GM23338 (cell line): ENCODE measurements around the gene ATG2B. TPM values are rescaled to one million over a fixed set of nuclear protein-coding genes. Genes with fewer than 3 reads are reported as not detected.

Experiments used
- ATAC-seq: fragments of 200-7000 bp; cut with Tn5 transposase; 3 replicates; pipeline ENCODE4 v1.9.1; 2020
- DNase-seq: peaks from one replicate; pipeline ENCODE4 v3.0.0-alpha.2; 2015; ENCODE audit warnings: low spot score
- H2AFZ ChIP-seq: fragments of 200-600 bp; sonication (generic); 2 replicates; pipeline ENCODE4 v1.8.0; 2016; ENCODE audit warnings: antibody characterized with exemption, mild to moderate bottlenecking, moderate library complexity
- H3F3A ChIP-seq: fragments of 200-600 bp; sonication (generic); replicated peaks from 2 replicates; pipeline ENCODE4 v1.8.0; 2017; ENCODE audit warnings: antibody characterized with exemption, mixed run types, low read depth
- H3K27ac ChIP-seq: fragments of 200-600 bp; sonication (generic); 2 replicates; pipeline ENCODE4 v1.6.1; 2016; ENCODE audit warnings: low read depth
- H3K27me3 ChIP-seq: fragments of 200-600 bp; sonication (generic); 2 replicates; pipeline ENCODE4 v1.8.0; 2016; ENCODE audit warnings: mild to moderate bottlenecking, mixed run types, moderate library complexity; ENCODE audit not compliant: insufficient read depth
- H3K36me3 ChIP-seq: fragments of 200-600 bp; sonication (generic); 2 replicates; pipeline ENCODE4 v1.8.0; 2016; ENCODE audit warnings: mild to moderate bottlenecking; ENCODE audit not compliant: insufficient read depth
- H3K4me1 ChIP-seq: fragments of 200-600 bp; sonication (generic); 2 replicates; pipeline ENCODE4 v1.8.0; 2016; ENCODE audit warnings: mild to moderate bottlenecking, moderate library complexity; ENCODE audit not compliant: insufficient read depth
- H3K4me2 ChIP-seq: fragments of 200-600 bp; sonication (generic); 2 replicates; pipeline ENCODE4 v1.7.1; 2017; ENCODE audit warnings: mixed run types
- H3K4me3 ChIP-seq: fragments of 200-600 bp; sonication (generic); 2 replicates; pipeline ENCODE4 v1.6.1; 2016; ENCODE audit warnings: mixed run types
- H3K79me2 ChIP-seq: fragments of 200-600 bp; sonication (generic); replicated peaks from 2 replicates; pipeline ENCODE4 v1.8.0; 2017; ENCODE audit warnings: mild to moderate bottlenecking; ENCODE audit not compliant: insufficient read depth
- H3K9me2 ChIP-seq: fragments of 200-600 bp; sonication (generic); 2 replicates; pipeline ENCODE4 v1.8.0; 2017; ENCODE audit not compliant: insufficient read depth
- H4K20me1 ChIP-seq: fragments of 200-600 bp; sonication (generic); replicated peaks from 2 replicates; pipeline ENCODE4 v1.8.0; 2017; ENCODE audit warnings: mild to moderate bottlenecking; ENCODE audit not compliant: insufficient read depth
- H3K27ac Mint-ChIP-seq: 2 replicates; pipeline ENCODE4 v1.8.0; 2020; ENCODE audit warnings: inconsistent platforms, mild to moderate bottlenecking, moderate library complexity, mixed read lengths
- H3K27me3 Mint-ChIP-seq: 3 replicates; pipeline ENCODE4 v1.8.0; 2022; ENCODE audit warnings: low read depth, mild to moderate bottlenecking, moderate library complexity, mixed read lengths, inconsistent platforms; ENCODE audit not compliant: insufficient read depth, poor library complexity
- H3K36me3 Mint-ChIP-seq: 3 replicates; pipeline ENCODE4 v1.8.0; 2021; ENCODE audit warnings: low read depth, mild to moderate bottlenecking, inconsistent platforms, moderate library complexity, mixed read lengths
- H3K4me1 Mint-ChIP-seq: 3 replicates; pipeline ENCODE4 v1.8.0; 2020; ENCODE audit warnings: mild to moderate bottlenecking, inconsistent platforms, mixed read lengths
- H3K4me3 Mint-ChIP-seq: 3 replicates; pipeline ENCODE4 v1.8.0; 2021; ENCODE audit warnings: moderate library complexity, mild to moderate bottlenecking, inconsistent platforms, mixed read lengths
- H3K9me3 Mint-ChIP-seq: 3 replicates; pipeline ENCODE4 v1.8.0; 2020; ENCODE audit warnings: moderate library complexity, mild to moderate bottlenecking, inconsistent platforms, mixed read lengths
- CREB1 ChIP-seq: fragments of 250-450 bp; sonication (Bioruptor Pico); IDR thresholded peaks from 2 replicates; pipeline ENCODE4 v1.5.0; 2020; ENCODE audit warnings: low read depth, mild to moderate bottlenecking, moderate library complexity
- ETS1 ChIP-seq: IDR thresholded peaks from 2 replicates; pipeline ENCODE4 v1.6.1; 2016; ENCODE audit warnings: antibody characterized with exemption
- EZH2 ChIP-seq: fragments of 200-600 bp; sonication (generic); IDR thresholded peaks from one replicate; pipeline ENCODE4 v1.8.0; 2017; ENCODE audit warnings: antibody characterized with exemption, mild to moderate bottlenecking, low read depth; ENCODE audit not compliant: unreplicated experiment
- EZH2phosphoT487 ChIP-seq: fragments of 200-600 bp; sonication (generic); IDR thresholded peaks from one replicate; pipeline ENCODE4 v1.8.1; 2018; ENCODE audit warnings: antibody characterized with exemption; ENCODE audit not compliant: unreplicated experiment
- JUNB ChIP-seq: IDR thresholded peaks from one replicate; pipeline ENCODE4 v1.6.1; 2016; ENCODE audit warnings: antibody characterized with exemption; ENCODE audit not compliant: unreplicated experiment
- NANOG ChIP-seq: IDR thresholded peaks from 2 replicates; pipeline ENCODE4 v1.6.1; 2016; ENCODE audit warnings: antibody characterized with exemption, borderline replicate concordance
- POLR2AphosphoS5 ChIP-seq: IDR thresholded peaks from 2 replicates; pipeline ENCODE4 v1.6.1; 2016; ENCODE audit warnings: antibody characterized with exemption, low read depth
- REST ChIP-seq: IDR thresholded peaks from one replicate; pipeline ENCODE4 v1.6.1; 2018; ENCODE audit warnings: antibody characterized with exemption; ENCODE audit not compliant: unreplicated experiment
- STAT1 ChIP-seq: IDR thresholded peaks from one replicate; pipeline ENCODE4 v1.6.1; 2016; ENCODE audit warnings: antibody characterized with exemption; ENCODE audit not compliant: unreplicated experiment
- ZNF114 ChIP-seq: fragments of 250-450 bp; sonication (Bioruptor Pico); IDR thresholded peaks from 2 replicates; pipeline ENCODE4 v1.5.0; 2020; ENCODE audit warnings: mild to moderate bottlenecking, moderate library complexity
- ZNF331 ChIP-seq: fragments of 250-450 bp; sonication (Bioruptor Pico); IDR thresholded peaks from 2 replicates; pipeline ENCODE4 v1.5.0; 2020; ENCODE audit warnings: low read depth, mild to moderate bottlenecking, moderate library complexity
- ZNF462 ChIP-seq: fragments of 250-450 bp; sonication (Bioruptor Pico); IDR thresholded peaks from 2 replicates; pipeline ENCODE4 v1.5.0; 2020; ENCODE audit warnings: mild to moderate bottlenecking, moderate library complexity
- polyA plus RNA-seq: library from polyadenylated mRNA; unstranded; fragments of >200 nt; fragmentation: Nextera tagmentation; extraction: Ambion mirVana; gene quantifications from 2 replicates; pipeline ENCODE4 v1.2.1, GENCODE V29; 2016
- total RNA-seq: library from RNA; depleted of rRNA; stranded (reverse); fragments of >200 nt; shearing (Covaris generic); gene quantifications from 2 replicates; pipeline ENCODE4 v1.2.3, GENCODE V29; 2014
- TF ChIP-seq, protein P1 (sequence below), 2 experiments: fragments of 200-600 bp in 1 of 2; sonication (generic) in 1 of 2; conservative IDR thresholded peaks; 2 replicates each; pipeline versions ENCODE4 v1.5.1 to v1.6.1; 2016 to 2017; ENCODE audit warnings: antibody characterized with exemption in 2 of 2, low read depth in 2 of 2, mild to moderate bottlenecking in 2 of 2, moderate library complexity in 1 of 2

Gene ATG2B
- total and polyA plus RNA-seq, 2 experiments from 2014 or later: 3.8 to 15.4 TPM

GRCh38 chr14:96345669-96346068 is 17.5 kb downstream of the ATG2B start:
- Mint-ChIP-seq H3K4me3 (no peak overlapping the region), H3K9me3 (no peaks in the 10 kb centered on the region; the same call in 2 of the 3 replicates), H3K27ac (no peak overlapping the region), H3K36me3 (no peaks in the 10 kb centered on the region; the same call in 2 of the 3 replicates), H3K4me1 (peaks cover 17% of the 10 kb centered on the region), H3K27me3 (no peaks in the 10 kb centered on the region)
- Histone ChIP-seq H2AFZ (no peak overlapping the region), H3K27ac (no peak overlapping the region), H3K4me1 (peaks cover 16% of the 10 kb centered on the region; the same call in 1 of the 2 replicates), H3K4me3 (no peak overlapping the region), H3K9me2 (no peaks in the 10 kb centered on the region; the same call in 1 of the 2 replicates), H3K4me2 (no peak overlapping the region), H3K79me2 (peaks cover 38% of the 10 kb centered on the region), H4K20me1 (no peaks in the 10 kb centered on the region), H3F3A (no peaks in the 10 kb centered on the region), H3K27me3 (no peaks in the 10 kb centered on the region), H3K36me3 (no peaks in the 10 kb centered on the region)
- no peak for DNase-seq
- TF ChIP-seq STAT1 (no peak), POLR2AphosphoS5 (no peak), REST (no peak), ZNF462 (no peak), CREB1 (CRISPR knock-in tag) (no peak), ZNF331 (CRISPR knock-in tag) (no peak), EZH2 (no peak), ETS1 (no peak), EZH2phosphoT487 (no peak), JUNB (no peak), NANOG (no peak), ZNF114 (CRISPR knock-in tag) (no peak)
- TF ChIP-seq, protein P1, sequence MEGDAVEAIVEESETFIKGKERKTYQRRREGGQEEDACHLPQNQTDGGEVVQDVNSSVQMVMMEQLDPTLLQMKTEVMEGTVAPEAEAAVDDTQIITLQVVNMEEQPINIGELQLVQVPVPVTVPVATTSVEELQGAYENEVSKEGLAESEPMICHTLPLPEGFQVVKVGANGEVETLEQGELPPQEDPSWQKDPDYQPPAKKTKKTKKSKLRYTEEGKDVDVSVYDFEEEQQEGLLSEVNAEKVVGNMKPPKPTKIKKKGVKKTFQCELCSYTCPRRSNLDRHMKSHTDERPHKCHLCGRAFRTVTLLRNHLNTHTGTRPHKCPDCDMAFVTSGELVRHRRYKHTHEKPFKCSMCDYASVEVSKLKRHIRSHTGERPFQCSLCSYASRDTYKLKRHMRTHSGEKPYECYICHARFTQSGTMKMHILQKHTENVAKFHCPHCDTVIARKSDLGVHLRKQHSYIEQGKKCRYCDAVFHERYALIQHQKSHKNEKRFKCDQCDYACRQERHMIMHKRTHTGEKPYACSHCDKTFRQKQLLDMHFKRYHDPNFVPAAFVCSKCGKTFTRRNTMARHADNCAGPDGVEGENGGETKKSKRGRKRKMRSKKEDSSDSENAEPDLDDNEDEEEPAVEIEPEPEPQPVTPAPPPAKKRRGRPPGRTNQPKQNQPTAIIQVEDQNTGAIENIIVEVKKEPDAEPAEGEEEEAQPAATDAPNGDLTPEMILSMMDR (conservative IDR thresholded peaks at IDR 0.05; ENCODE audit: low read depth in 2 of 2): no peak
- ATAC-seq: no peak
